NCI-H1092 treated with DMSO at 0.1 percent for 48 hours (cell line): ENCODE data around the gene GRIK3.

Experiments used
- DNase-seq: peaks from one replicate; lab custom pipeline; 2025; lab: John Stamatoyannopoulos, UW

Gene GRIK3

GRCh38 chr1:36763771-36764170 is 270.5 kb downstream of the GRIK3 start:
- DNase-seq, result no peak

DNA sequence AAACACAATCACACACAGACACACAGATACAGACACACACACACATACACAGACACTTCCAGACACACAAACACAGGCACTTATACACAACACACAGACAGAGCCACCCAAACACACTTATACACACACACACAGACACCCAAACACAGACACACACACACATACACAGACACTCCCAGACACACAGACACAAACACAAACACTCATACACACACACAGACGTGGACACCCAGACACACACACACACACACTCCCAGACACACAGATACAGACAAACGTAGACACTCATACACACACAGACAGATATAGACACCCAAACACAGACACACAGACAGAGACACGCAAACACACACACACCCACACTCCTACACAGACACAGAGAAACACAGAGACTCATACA is 272.1 kb downstream of the GRIK3 start:
- DNase-seq, result no peak

DNA sequence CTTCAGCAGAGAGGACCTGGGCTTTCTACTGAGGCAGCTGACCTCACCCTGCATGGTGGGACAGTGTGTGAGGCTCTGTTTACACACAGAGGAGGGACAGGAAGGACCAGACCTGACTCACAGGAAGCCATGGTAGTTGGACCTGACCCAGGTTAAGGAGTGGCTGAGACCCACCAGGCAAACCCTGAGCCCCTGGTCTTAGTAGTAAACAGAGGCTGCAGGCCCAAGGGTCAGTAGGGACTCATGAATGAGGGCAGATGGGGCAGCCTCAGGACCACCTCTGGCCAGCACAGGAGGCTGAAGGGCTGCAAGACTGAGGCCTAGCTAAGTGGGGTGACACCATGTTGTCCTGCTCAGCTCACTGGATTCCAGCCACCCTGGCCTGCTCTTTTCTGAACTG is 273.2 kb downstream of the GRIK3 start:
- DNase-seq, result no peak

GRCh38 chr1:36760081-36760480 is 274.2 kb downstream of the GRIK3 start:
- no peak for DNase-seq

- no peak for DNase-seq
Observed at GRCh38 chr1:36759355-36759754, 275.0 kb downstream of the GRIK3 start.

GRCh38 chr1:36755303-36756230 is 278.7 kb downstream of the GRIK3 start:
- DNase-seq, result no peak

DNA sequence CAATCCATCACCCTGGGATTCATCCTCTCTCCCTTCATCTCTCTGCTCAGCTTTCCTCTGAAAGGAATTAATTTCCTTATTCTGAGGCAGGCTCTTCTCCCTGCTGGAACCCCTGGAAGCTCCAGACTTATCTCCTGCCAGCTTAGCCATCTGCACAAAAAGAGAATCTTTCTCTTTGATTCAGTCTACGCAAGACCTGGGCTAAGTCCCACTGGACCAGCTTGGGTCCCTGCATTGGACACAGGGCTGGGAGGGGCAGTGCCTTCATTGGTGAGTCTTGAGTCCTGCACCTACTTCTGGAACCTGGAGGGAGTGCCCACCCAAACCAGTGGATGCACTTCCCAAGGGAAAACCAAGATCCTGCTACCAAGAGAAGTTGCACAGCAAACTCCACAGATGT is 279.9 kb downstream of the GRIK3 start:
- DNase-seq, result no peak

DNA sequence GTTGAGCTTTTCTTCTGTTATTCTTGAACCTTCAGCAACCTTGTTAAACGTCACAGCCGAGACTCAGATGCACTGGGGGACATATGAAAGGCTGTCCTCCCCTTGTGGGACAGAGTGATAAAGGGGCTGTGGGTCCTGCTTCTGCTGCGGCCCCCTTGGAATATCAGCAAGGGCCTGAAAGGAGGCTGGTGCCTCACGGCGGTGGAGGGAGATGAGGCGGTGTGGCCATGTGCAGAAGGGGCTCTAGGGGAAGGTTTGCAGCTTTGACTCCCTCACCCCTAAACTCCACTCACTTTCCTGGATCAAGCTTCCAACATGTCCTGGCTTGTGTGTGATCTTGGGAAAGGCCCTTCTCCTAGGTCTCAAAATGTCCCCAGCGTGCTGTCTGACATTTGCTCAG is 280.9 kb downstream of the GRIK3 start:
- no peak for DNase-seq

DNA sequence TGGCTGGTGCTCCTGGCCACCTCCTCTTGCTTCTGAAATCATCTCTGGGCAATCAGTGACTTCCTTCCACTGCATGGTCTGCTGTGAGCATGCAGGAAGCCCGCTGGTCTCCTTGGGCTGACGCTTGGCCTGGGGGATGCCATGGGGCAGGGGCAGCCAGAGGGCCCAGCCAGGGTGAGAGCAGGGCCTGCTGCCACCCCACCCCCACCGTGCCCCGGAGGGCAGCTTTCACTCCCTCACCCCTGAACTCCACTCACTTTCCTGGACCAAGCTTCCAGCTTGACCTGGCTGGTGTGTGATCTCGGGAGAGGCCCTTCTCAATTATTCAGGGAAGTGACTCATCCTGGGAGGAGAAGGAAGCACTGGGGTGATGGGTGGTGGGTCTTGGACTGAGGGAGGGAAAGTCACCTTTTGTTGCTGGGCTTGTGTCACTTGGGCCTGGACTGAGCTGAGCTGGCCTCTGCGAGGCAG is 281.4 kb downstream of the GRIK3 start:
- DNase-seq, result no peak

GRCh38 chr1:36752431-36752830 is 281.9 kb downstream of the GRIK3 start:
- DNase-seq, result no peak

GRCh38 chr1:36751525-36751924 is 282.8 kb downstream of the GRIK3 start:
- DNase-seq, result no peak

GRCh38 chr1:36748466-36748865 is 285.8 kb downstream of the GRIK3 start:
- DNase-seq, result no peak
